ENCODE measurements around the gene CHRM4.

The CHRM4 gene

DNA sequence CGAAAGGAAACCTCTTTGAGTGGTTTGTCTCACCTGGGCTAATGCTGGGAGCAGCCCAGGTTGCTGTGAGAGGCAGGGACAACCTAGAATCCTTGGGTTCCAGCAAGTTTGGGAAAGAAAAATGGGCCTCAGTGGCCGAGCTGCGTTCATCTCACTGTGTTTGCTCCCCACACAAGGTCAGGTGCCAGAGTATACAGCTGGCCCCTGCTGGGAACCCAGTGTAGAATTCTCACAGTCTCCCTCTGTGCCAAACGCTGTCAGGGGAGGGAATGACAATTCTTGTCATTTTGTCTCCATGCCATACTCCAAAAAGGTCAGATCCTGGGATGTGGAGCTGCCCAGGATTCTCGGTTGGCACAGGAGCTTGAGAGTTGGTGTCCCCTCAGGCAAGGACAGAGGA lies 40.0 kb downstream of the CHRM4 start:
- TF ChIP-seq, protein P1, sequence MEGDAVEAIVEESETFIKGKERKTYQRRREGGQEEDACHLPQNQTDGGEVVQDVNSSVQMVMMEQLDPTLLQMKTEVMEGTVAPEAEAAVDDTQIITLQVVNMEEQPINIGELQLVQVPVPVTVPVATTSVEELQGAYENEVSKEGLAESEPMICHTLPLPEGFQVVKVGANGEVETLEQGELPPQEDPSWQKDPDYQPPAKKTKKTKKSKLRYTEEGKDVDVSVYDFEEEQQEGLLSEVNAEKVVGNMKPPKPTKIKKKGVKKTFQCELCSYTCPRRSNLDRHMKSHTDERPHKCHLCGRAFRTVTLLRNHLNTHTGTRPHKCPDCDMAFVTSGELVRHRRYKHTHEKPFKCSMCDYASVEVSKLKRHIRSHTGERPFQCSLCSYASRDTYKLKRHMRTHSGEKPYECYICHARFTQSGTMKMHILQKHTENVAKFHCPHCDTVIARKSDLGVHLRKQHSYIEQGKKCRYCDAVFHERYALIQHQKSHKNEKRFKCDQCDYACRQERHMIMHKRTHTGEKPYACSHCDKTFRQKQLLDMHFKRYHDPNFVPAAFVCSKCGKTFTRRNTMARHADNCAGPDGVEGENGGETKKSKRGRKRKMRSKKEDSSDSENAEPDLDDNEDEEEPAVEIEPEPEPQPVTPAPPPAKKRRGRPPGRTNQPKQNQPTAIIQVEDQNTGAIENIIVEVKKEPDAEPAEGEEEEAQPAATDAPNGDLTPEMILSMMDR (IDR thresholded peaks at IDR 0.05) = no peak

GRCh38 chr11:46351148-46351547 lies 40.4 kb downstream of the CHRM4 start:
- TF ChIP-seq, protein P1 (IDR thresholded peaks at IDR 0.05) = no peak

DNA sequence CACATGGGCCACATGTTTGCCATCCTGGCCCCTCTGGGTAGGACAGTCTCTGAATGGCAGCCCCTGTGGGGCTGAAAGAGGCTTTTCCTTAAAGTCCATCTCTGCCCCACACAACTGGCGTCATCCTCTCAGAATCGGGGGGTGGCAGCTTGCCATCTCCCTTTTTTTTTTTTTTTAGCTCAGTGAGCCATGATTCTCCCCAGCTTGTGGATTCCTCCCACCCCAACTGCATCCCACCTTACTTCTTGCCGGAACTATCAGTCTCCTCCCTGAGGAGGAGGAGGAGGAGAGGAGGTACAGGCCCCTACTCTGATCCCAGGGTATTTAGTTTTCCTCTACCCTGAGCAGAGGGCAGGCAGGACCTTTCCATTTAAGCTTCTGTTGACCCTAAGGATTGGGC lies 40.9 kb downstream of the CHRM4 start:
- TF ChIP-seq, protein P1 (IDR thresholded peaks at IDR 0.05) = no peak

DNA sequence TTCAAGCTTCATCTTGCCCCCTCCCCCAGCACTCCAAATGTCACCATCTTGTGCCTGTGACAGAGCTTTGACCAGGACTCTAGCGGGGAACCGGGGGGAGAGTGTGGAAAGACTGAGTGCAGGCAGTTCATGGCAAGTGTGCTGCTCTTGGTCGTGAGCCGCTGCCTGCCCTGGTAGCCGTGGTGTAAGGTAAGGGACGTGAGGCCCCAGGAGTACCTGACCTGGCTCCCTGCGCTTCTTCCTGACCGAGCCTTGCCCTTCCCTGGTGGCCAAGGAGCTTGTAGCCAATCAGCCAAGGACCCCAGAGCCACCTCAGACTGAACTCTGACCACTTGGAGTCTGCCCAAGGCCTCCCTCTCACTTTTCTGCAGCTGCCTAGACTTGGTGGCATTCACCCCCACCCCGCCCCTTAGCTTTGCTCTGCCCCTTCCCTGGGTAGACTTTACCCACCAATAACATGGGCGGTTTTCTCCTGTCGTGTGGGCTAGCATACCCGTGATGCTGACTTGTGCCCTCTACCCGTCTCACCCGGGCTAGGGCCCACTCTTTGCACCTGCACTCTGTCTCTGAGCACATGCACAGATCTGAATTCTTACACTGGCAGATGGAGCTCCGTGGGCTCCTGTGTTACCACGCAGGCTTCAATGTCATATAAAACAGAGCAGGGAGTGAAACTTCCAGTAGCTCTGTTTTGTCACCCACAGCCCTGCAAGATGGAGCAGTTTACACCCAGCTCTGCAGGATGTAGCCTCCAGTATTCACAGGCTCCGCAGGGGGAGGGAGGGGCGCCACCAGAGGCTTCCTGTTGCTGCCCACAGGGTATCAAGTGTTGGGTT lies 42.8 kb downstream of the CHRM4 start:
- TF ChIP-seq, protein P1 (IDR thresholded peaks at IDR 0.05) = no peak

- TF ChIP-seq, protein P1 (IDR thresholded peaks at IDR 0.05) = no peak
These were observed 43.8 kb downstream of the CHRM4 start for GRCh38 chr11:46347637-46348311.

- TF ChIP-seq, protein P1 (IDR thresholded peaks at IDR 0.05) = peak; percentile 98
These were observed 44.5 kb downstream of the CHRM4 start, which contains the start of gene DGKZ for GRCh38 chr11:46346886-46347636. Gene DGKZ (plus strand): TSS chr11:46347463. CDS start chr11:46347660, 197 bp downstream.

DNA sequence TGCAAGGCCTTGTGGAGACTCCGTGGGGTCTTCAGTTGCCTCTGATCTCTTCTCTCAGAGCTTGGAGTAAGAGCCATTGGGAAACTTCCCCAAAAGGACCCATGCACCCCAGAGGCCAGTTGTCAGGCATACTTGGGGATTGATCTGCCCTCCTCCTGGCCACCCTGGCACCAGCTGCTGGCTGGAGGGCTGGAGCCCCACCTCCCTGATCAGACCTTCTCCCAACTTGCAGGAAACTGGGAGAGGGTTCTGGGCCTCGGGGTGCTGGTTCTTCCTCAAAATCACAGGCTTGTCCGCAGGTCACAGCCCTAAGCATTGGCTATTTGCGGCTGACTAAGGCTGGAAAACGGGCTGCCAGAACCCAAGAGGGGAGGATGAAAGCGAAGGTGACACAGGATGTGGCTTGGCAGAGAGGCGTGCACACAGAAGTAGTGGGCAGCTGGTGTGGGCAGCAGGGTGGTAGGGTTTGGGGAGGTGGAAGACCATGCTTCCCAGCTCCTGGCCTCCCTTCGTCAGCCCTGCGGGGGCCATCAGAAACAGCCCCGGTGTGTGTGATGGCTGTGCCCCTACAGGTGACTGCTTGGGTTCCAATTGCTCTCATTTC lies 45.6 kb downstream of the CHRM4 start:
- TF ChIP-seq, protein P1 (IDR thresholded peaks at IDR 0.05) = no peak

All from LNCAP (cell line).